Activated naive CD8-positive, alpha-beta T cell treated with anti-CD3 and anti-CD28 coated beads, Interleukin-2, amount 50 U/mL, for 24 hours (primary cell): ENCODE data around the gene COL8A1.

Experiments
- ATAC-seq: fragments of 150-1000 bp; cut with Tn5 transposase; one replicate; pipeline ENCODE4 v1.10.0; 2021
- DNase-seq: peaks from one replicate; pipeline ENCODE4 v3.0.0; 2021
- H3K27ac Mint-ChIP-seq: one replicate; pipeline ENCODE4 v1.8.0; 2021; ENCODE audit warnings: mild to moderate bottlenecking, mixed read lengths
- H3K27me3 Mint-ChIP-seq: one replicate; pipeline ENCODE4 v1.8.0; 2021; ENCODE audit warnings: mixed read lengths
- H3K36me3 Mint-ChIP-seq: one replicate; pipeline ENCODE4 v1.8.0; 2021; ENCODE audit warnings: low read depth, mixed read lengths
- H3K4me1 Mint-ChIP-seq: one replicate; pipeline ENCODE4 v1.8.0; 2021; ENCODE audit warnings: mixed read lengths
- H3K4me3 Mint-ChIP-seq: one replicate; pipeline ENCODE4 v1.8.0; 2021; ENCODE audit warnings: mild to moderate bottlenecking, moderate library complexity, mixed read lengths
- H3K9me3 Mint-ChIP-seq: one replicate; pipeline ENCODE4 v1.8.0; 2021; ENCODE audit warnings: mixed read lengths

Gene COL8A1

DNA sequence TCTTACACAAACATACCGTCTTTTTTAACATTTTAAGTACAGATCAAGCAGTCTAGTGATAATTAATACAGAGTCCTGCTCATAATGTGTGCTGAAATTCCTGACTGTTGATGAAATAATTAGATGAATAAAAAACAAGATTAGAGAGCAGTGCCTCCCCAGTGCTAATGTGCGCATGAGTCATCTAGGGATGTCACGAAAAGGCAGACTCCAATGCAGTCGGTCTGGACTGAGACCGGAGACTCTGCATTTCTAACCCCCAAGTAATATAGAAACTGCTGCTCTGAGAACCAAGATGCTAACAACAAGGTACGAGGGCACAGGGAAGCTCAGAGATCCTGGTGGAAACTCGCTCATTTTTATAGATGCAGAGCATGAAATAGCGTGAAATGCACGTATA, 61.4 kb downstream of the COL8A1 start:
- Mint-ChIP-seq H3K4me3 (no peak overlapping the region), H3K9me3 (no peaks in the 10 kb centered on the region), H3K36me3 (no peaks in the 10 kb centered on the region), H3K27ac (no peak overlapping the region), H3K4me1 (no peaks in the 10 kb centered on the region), H3K27me3 (peaks cover 5% of the 10 kb centered on the region)
- ATAC-seq (no peak), DNase-seq (no peak)

DNA sequence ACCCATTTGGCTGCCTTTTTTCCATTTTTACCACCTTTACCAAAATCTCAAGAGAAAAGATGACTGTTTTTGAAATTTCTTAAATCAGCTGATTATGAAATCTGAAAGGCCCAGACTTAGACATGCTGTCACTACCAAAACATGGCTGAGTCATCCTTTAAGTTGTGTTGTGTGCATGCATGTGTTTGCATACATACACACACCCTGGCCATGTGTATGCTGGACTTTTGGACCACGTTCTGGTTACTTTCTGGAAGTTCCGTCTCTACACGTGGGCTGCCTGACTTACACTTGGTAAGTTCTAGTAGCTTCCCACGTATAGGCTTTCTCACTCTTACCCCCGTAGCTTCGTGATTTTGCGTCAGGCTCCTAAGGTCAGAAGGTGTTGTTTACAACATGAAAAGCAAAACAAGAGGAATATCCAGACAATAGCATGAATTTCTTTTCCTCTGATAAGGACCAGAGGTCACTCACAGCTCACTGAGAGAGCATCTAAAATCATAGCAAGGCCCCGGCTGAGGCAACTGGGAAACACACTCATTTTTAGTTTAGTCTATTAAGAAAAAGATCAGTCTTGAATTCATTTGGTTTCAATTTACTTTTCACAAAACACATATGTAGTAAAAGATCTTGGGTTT, 62.4 kb downstream of the COL8A1 start:
- Mint-ChIP-seq H3K36me3 (no peaks in the 10 kb centered on the region), H3K27me3 (peaks cover 5% of the 10 kb centered on the region), H3K4me1 (no peaks in the 10 kb centered on the region), H3K9me3 (no peaks in the 10 kb centered on the region), H3K4me3 (no peak overlapping the region), H3K27ac (no peak overlapping the region)
- DNase-seq (no peak), ATAC-seq (no peak)

GRCh38 chr3:99702953-99703943, 64.9 kb downstream of the COL8A1 start:
- DNase-seq, result no peak
- Mint-ChIP-seq H3K27me3 (peaks cover 5% of the 10 kb centered on the region), H3K4me3 (no peak overlapping the region), H3K36me3 (no peaks in the 10 kb centered on the region), H3K9me3 (no peaks in the 10 kb centered on the region), H3K4me1 (no peaks in the 10 kb centered on the region), H3K27ac (no peak overlapping the region)
- no peak for ATAC-seq

- no peaks in the 10 kb centered on the region for H3K4me1 Mint-ChIP-seq
- H3K36me3 Mint-ChIP-seq, result no peaks in the 10 kb centered on the region
- no peaks in the 10 kb centered on the region for H3K9me3 Mint-ChIP-seq
- H3K27ac Mint-ChIP-seq, result no peak overlapping the region
- DNase-seq, result no peak
- no peak overlapping the region for H3K4me3 Mint-ChIP-seq
- ATAC-seq, result no peak
- peaks cover 2% of the 10 kb centered on the region for H3K27me3 Mint-ChIP-seq
Measured at GRCh38 chr3:99704417-99704816, 66.0 kb downstream of the COL8A1 start.

DNA sequence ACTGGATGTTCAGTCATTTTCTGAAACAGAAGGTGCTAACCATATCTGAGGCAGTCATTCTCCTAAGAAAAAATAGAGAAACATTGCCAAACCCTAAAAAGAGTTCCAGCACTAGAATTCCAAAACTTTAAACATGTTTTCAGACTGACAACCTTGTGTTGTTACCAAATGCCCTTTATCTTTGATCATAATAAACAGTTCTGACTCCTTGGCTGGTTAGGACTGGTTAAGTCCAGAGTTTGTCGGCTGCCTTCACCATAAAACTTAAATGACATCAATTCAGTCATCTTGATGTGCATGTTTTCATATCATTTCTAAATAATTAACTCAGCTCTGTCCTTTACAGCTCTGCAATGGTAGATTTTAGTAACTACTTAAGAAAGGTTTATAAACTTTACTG, 68.0 kb downstream of the COL8A1 start:
- ATAC-seq (no peak), DNase-seq (no peak)
- no peaks in the 10 kb centered on the region for H3K36me3 Mint-ChIP-seq
- H3K4me3 Mint-ChIP-seq, result no peak overlapping the region
- H3K4me1 Mint-ChIP-seq, result no peaks in the 10 kb centered on the region
- no peaks in the 10 kb centered on the region for H3K9me3 Mint-ChIP-seq
- no peaks in the 10 kb centered on the region for H3K27me3 Mint-ChIP-seq
- H3K27ac Mint-ChIP-seq, result no peak overlapping the region

GRCh38 chr3:99708207-99708745, 69.9 kb downstream of the COL8A1 start:
- no peak overlapping the region for H3K27ac Mint-ChIP-seq
- no peak overlapping the region for H3K4me3 Mint-ChIP-seq
- DNase-seq, result no peak
- no peaks in the 10 kb centered on the region for H3K27me3 Mint-ChIP-seq
- ATAC-seq, result no peak
- no peaks in the 10 kb centered on the region for H3K4me1 Mint-ChIP-seq
- no peaks in the 10 kb centered on the region for H3K9me3 Mint-ChIP-seq
- no peaks in the 10 kb centered on the region for H3K36me3 Mint-ChIP-seq

GRCh38 chr3:99709686-99710085, 71.3 kb downstream of the COL8A1 start:
- Mint-ChIP-seq H3K36me3 (no peaks in the 10 kb centered on the region), H3K27me3 (no peaks in the 10 kb centered on the region), H3K9me3 (no peaks in the 10 kb centered on the region), H3K27ac (no peak overlapping the region), H3K4me3 (no peak overlapping the region), H3K4me1 (no peaks in the 10 kb centered on the region)
- DNase-seq (no peak), ATAC-seq (no peak)

DNA sequence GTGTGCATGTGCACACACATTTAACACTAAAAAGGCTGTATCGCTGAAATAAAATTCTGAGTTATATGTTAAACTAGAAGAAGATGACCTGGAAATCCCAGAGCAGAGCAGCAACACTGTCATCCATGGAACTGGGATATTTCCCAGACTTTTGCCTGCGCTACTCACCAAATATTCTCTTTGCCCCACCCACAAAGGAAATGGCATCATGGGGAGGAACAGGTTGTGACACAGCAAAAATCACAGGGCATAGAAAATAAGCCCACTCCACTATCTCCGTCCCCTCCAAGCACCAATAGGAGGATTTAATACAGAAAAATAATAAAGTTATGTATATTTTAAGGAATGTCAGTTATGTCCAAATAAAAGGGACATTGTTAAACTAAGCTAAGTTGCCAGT, 71.7 kb downstream of the COL8A1 start:
- Mint-ChIP-seq H3K27ac (no peak overlapping the region), H3K4me3 (no peak overlapping the region), H3K36me3 (no peaks in the 10 kb centered on the region), H3K27me3 (peaks cover 2% of the 10 kb centered on the region), H3K9me3 (no peaks in the 10 kb centered on the region), H3K4me1 (no peaks in the 10 kb centered on the region)
- ATAC-seq (no peak), DNase-seq (no peak)

DNA sequence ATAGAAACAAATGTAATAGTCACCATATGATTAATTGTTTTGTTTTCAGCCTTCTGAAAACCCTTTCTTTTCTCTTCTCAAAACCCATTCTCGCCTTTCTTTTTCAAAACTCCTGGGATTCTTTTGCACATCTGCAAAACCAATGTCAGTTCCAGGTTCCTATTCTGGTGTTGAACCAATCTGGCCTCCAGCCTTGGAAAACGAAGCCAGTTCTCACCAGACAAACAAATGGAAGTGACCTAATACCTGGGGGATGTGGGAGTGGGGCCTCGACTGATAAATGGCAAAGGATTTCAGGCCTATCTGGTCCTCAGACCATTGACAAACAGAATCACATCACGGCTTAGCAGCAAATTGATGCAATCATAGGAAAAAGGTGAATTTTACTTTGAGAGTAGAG, 73.0 kb downstream of the COL8A1 start:
- DNase-seq (no peak), ATAC-seq (no peak)
- H3K27me3 Mint-ChIP-seq, result peaks cover 4% of the 10 kb centered on the region
- H3K4me3 Mint-ChIP-seq, result no peak overlapping the region
- H3K4me1 Mint-ChIP-seq, result no peaks in the 10 kb centered on the region
- H3K36me3 Mint-ChIP-seq, result no peaks in the 10 kb centered on the region
- H3K27ac Mint-ChIP-seq, result no peak overlapping the region
- no peaks in the 10 kb centered on the region for H3K9me3 Mint-ChIP-seq

DNA sequence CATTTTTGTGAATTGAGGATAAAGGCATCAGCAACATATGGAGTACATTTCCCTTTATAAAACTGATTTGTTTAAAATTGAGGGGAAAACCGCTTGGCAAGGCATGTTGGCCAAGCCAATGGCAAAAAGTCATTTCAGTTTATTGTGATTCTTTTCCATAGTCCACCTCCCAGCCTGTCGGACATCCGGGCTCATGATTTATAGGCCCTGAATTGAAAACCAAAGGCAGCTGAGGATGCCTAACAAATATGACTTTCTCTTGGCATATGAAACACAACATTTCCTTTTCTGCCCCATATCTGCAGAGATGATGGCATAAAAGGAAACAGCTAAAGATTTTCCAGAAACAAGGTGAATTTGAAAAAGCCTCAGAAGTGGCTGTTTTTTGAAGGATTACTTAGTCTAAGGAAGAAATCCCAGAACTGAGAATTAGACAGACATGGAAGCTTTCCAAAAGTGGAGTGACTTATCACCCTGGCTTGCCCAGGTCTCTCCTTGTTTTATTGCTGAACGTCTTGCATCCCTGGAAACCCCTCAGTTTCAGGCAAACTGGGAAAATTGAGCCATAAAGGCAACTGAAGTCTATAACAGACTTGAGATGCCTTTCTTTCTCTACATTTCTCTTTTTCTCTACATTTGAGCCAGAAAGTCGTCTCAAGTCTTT, 74.0 kb downstream of the COL8A1 start:
- no peak for ATAC-seq
- no peaks in the 10 kb centered on the region for H3K4me1 Mint-ChIP-seq

GRCh38 chr3:99713440-99713839, 75.0 kb downstream of the COL8A1 start:
- Mint-ChIP-seq H3K36me3 (no peaks in the 10 kb centered on the region), H3K9me3 (no peaks in the 10 kb centered on the region), H3K4me3 (no peak overlapping the region), H3K27me3 (peaks cover 6% of the 10 kb centered on the region), H3K4me1 (no peaks in the 10 kb centered on the region), H3K27ac (no peak overlapping the region)
- DNase-seq (no peak), ATAC-seq (no peak)

More for the DNA sequence above, 74.0 kb downstream of the COL8A1 start:
- H3K27ac Mint-ChIP-seq, result no peak overlapping the region
- H3K27me3 Mint-ChIP-seq, result peaks cover 4% of the 10 kb centered on the region
- no peak for DNase-seq
- H3K4me3 Mint-ChIP-seq, result no peak overlapping the region
- no peaks in the 10 kb centered on the region for H3K9me3 Mint-ChIP-seq
- H3K36me3 Mint-ChIP-seq, result no peaks in the 10 kb centered on the region

DNA sequence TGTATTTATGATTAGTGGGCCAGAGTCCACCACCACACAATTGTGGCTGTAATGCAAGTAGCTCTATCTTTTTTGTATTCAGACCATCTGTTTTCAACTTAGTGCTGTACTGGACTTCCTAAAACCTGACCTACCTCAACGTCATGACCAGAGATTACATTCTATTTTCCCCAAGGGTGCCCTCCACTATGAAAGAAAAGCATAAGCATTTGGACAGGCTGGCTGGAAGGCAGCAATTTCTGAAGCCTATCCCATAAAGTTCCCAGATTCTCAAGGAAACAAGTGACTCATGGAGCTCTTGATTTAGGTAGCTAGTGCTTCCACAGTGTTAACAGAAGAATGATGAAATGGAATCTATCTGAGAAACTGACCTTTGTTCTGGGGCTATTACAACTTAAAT, 75.8 kb downstream of the COL8A1 start:
- DNase-seq (no peak), ATAC-seq (no peak)
- no peak overlapping the region for H3K4me3 Mint-ChIP-seq
- H3K4me1 Mint-ChIP-seq, result no peaks in the 10 kb centered on the region
- H3K36me3 Mint-ChIP-seq, result no peaks in the 10 kb centered on the region
- H3K27me3 Mint-ChIP-seq, result peaks cover 6% of the 10 kb centered on the region
- no peaks in the 10 kb centered on the region for H3K9me3 Mint-ChIP-seq
- no peak overlapping the region for H3K27ac Mint-ChIP-seq

DNA sequence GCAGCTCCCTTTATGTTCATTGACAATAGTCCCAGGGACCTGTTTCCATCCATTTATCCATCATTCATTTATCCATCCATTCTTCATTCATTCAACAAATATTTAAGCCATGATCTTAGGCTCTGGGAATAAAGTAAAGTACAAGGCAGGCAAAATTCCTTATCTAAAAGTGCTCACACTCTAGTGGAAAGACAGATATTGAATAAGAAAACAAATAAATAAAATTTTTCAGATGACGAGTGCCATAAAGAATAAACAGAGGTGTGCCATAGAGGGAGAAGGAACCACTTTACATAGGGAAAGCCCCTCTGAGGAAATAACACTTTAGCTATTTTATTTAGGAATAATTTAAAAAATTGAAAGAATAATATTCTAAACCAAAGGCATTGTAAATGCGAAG, 76.2 kb downstream of the COL8A1 start:
- H3K27me3 Mint-ChIP-seq, result peaks cover 6% of the 10 kb centered on the region
- H3K27ac Mint-ChIP-seq, result no peak overlapping the region
- no peak overlapping the region for H3K4me3 Mint-ChIP-seq
- ATAC-seq (no peak), DNase-seq (no peak)
- no peaks in the 10 kb centered on the region for H3K4me1 Mint-ChIP-seq
- no peaks in the 10 kb centered on the region for H3K9me3 Mint-ChIP-seq
- H3K36me3 Mint-ChIP-seq, result no peaks in the 10 kb centered on the region

- Mint-ChIP-seq H3K9me3 (no peaks in the 10 kb centered on the region), H3K4me1 (no peaks in the 10 kb centered on the region), H3K4me3 (no peak overlapping the region), H3K36me3 (no peaks in the 10 kb centered on the region), H3K27me3 (peaks cover 6% of the 10 kb centered on the region), H3K27ac (no peak overlapping the region)
- DNase-seq (no peak), ATAC-seq (no peak)
Measured at GRCh38 chr3:99716463-99716995, 78.1 kb downstream of the COL8A1 start.
